ENCODE measurements around the gene GATB. TPM values are rescaled to one million over a fixed set of nuclear protein-coding genes. Genes with fewer than 3 reads are reported as not detected.

The GATB gene
- total and polyA plus RNA-seq, 2 donors (not counting 1 experiment from before 2014, with no cell fraction given) = 11.6 to 19.2 TPM

DNA sequence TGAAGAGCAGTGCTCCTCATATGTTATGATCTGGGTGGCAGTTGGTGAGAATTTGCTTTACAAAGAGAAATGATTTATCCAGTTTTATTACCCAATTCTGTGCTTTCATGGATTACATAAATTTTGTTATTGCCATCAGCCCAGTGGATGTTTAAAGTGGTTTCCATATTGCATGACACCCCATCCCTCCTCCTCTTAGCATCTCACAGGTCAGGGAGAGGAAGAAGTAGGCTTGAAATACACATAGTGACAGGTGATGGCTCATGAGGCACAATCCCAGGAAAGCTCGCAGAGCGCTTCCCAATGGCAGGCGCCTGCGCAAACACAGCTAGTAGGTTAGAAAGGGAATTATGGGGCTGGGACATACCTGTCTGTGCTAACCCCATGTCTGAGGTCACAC lies 47.7 kb upstream of the GATB start:
- no peaks in the 10 kb centered on the region for H3K27me3 ChIP-seq (replicated peaks in 1 of 4; ENCODE audit: control extremely low read depth in 1 of 4, control insufficient read depth in 3 of 4, insufficient read depth in 4 of 4, low read length in 3 of 4)
- H3K4me3 ChIP-seq (ENCODE audit: control extremely low read depth in 1 of 5, extremely low read depth in 1 of 5, insufficient read depth in 1 of 5, low read depth in 2 of 5, low read length in 4 of 5) = no peak overlapping the region
- ATAC-seq (ENCODE audit: low read depth) = no peak
- H3K4me1 ChIP-seq (ENCODE audit: control insufficient read depth in 2 of 2, insufficient read depth in 2 of 2, low read length in 2 of 2) = no peaks in the 10 kb centered on the region
- DNase-seq = no peak
- H3K27ac Mint-ChIP-seq = no peak overlapping the region
- H3K4me2 ChIP-seq (replicated peaks; ENCODE audit: low read depth, low read length, poor library complexity, severe bottlenecking) = no peak overlapping the region
- H3K4me3 Mint-ChIP-seq = no peak overlapping the region
- no peaks in the 10 kb centered on the region for H3K9me3 ChIP-seq (ENCODE audit: control extremely low read depth in 1 of 3, control insufficient read depth in 2 of 3, insufficient read depth in 1 of 3, low read length in 2 of 3)
- no peak overlapping the region for H2AFZ ChIP-seq (ENCODE audit: insufficient read depth, low read depth, low read length, poor library complexity, severe bottlenecking)
- H3K4me1 Mint-ChIP-seq = no peaks in the 10 kb centered on the region
- 100% methylated on average over 4 of the region's 4 CpGs for WGBS (ENCODE audit: insufficient coverage)
- H3K9ac ChIP-seq (ENCODE audit: low read length) = no peak overlapping the region
- peaks cover 6% of the 10 kb centered on the region for H3K27me3 Mint-ChIP-seq
- ChIA-PET POLR2A (no interaction called here), CTCF (no interaction called here)
- intact Hi-C loops (cut with micrococcal nuclease) = no loop called here
- TF ChIP-seq EZH2 (IDR thresholded peaks at IDR 0.05; ENCODE audit: borderline replicate concordance, insufficient read depth, low read depth, low read length, poor library complexity, severe bottlenecking) = no peak
- TF ChIP-seq CTCF (IDR thresholded peaks at IDR 0.05) = no peak
- H4K20me1 ChIP-seq (ENCODE audit: control insufficient read depth, insufficient read depth, low read length, poor library complexity, severe bottlenecking) = no peaks in the 10 kb centered on the region
- no peaks in the 10 kb centered on the region for H3K36me3 ChIP-seq (replicated peaks in 1 of 2; ENCODE audit: control extremely low read depth in 1 of 2, control insufficient read depth in 1 of 2, extremely low read depth in 1 of 2, insufficient read depth in 2 of 2, low read length in 1 of 2)
- no peaks in the 10 kb centered on the region for H3K9me3 Mint-ChIP-seq (ENCODE audit: insufficient read depth)
- no peak overlapping the region for H3K27ac ChIP-seq (ENCODE audit: low read length in 2 of 2)
- no peaks in the 10 kb centered on the region for H3K79me2 ChIP-seq (ENCODE audit: control insufficient read depth, insufficient read depth, low read length)

DNA sequence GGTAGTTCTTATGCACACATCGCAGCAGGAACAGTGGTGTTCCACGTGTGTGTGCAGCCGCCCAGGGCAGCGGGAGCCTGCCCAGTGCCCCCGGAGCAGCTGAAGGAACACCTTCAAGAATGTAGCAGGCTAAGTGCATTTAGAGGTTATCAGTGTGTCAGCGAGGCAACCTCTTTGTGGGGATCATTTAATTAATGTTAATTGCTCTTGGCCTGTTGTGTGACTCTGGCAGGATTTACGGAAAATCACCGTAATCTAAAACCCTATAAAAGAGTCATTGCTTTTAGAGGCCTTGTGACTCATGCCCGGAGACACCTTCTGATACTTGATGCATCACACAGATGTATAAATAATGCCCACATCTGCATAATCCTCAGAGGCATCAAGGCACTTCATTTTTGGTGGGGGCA lies 47.3 kb upstream of the GATB start:
- ChIA-PET POLR2A (no interaction called here), CTCF (no interaction called here)
- H3K4me2 ChIP-seq (replicated peaks; ENCODE audit: low read depth, low read length, poor library complexity, severe bottlenecking) = no peak overlapping the region
- 87% methylated on average over 5 of the region's 9 CpGs for WGBS (ENCODE audit: insufficient coverage)
- no peaks in the 10 kb centered on the region for H4K20me1 ChIP-seq (ENCODE audit: control insufficient read depth, insufficient read depth, low read length, poor library complexity, severe bottlenecking)
- no peak overlapping the region for H2AFZ ChIP-seq (ENCODE audit: insufficient read depth, low read depth, low read length, poor library complexity, severe bottlenecking)
- H3K79me2 ChIP-seq (ENCODE audit: control insufficient read depth, insufficient read depth, low read length) = no peaks in the 10 kb centered on the region
- H3K27me3 ChIP-seq (replicated peaks in 1 of 4; ENCODE audit: control extremely low read depth in 1 of 4, control insufficient read depth in 3 of 4, insufficient read depth in 4 of 4, low read length in 3 of 4) = no peaks in the 10 kb centered on the region
- no peak for ATAC-seq (ENCODE audit: low read depth)
- H3K4me1 ChIP-seq (ENCODE audit: control insufficient read depth in 2 of 2, insufficient read depth in 2 of 2, low read length in 2 of 2) = no peaks in the 10 kb centered on the region
- no peak overlapping the region for H3K4me3 Mint-ChIP-seq
- no peak overlapping the region for H3K4me3 ChIP-seq (ENCODE audit: control extremely low read depth in 1 of 5, extremely low read depth in 1 of 5, insufficient read depth in 1 of 5, low read depth in 2 of 5, low read length in 4 of 5)
- H3K9me3 ChIP-seq (ENCODE audit: control extremely low read depth in 1 of 3, control insufficient read depth in 2 of 3, insufficient read depth in 1 of 3, low read length in 2 of 3) = no peaks in the 10 kb centered on the region
- intact Hi-C loops (cut with micrococcal nuclease) = no loop called here
- peaks cover 6% of the 10 kb centered on the region for H3K27me3 Mint-ChIP-seq
- TF ChIP-seq EZH2 (IDR thresholded peaks at IDR 0.05; ENCODE audit: borderline replicate concordance, insufficient read depth, low read depth, low read length, poor library complexity, severe bottlenecking) = no peak
- TF ChIP-seq CTCF (IDR thresholded peaks at IDR 0.05) = no peak
- H3K4me1 Mint-ChIP-seq = no peaks in the 10 kb centered on the region
- no peaks in the 10 kb centered on the region for H3K9me3 Mint-ChIP-seq (ENCODE audit: insufficient read depth)
- no peak for DNase-seq
- no peaks in the 10 kb centered on the region for H3K36me3 ChIP-seq (replicated peaks in 1 of 2; ENCODE audit: control extremely low read depth in 1 of 2, control insufficient read depth in 1 of 2, extremely low read depth in 1 of 2, insufficient read depth in 2 of 2, low read length in 1 of 2)
- H3K27ac Mint-ChIP-seq = no peak overlapping the region
- no peak overlapping the region for H3K27ac ChIP-seq (ENCODE audit: low read length in 2 of 2)
- no peak overlapping the region for H3K9ac ChIP-seq (ENCODE audit: low read length)
